Nephron progenitor cell (in vitro differentiated cells): Measurements from ENCODE around the gene SIPA1L2.

Source experiments
- DNase-seq: peaks from one replicate; pipeline ENCODE4 v3.0.0; 2021
- H3K27ac Mint-ChIP-seq: 2 replicates; pipeline ENCODE4 v1.8.0; 2021; ENCODE audit warnings: mild to moderate bottlenecking, moderate library complexity, mixed read lengths
- H3K27me3 Mint-ChIP-seq: 2 replicates; pipeline ENCODE4 v1.8.0; 2021; ENCODE audit warnings: mild to moderate bottlenecking, low read depth, mixed read lengths; ENCODE audit not compliant: poor library complexity
- H3K36me3 Mint-ChIP-seq: 2 replicates; pipeline ENCODE4 v1.8.0; 2021; ENCODE audit warnings: low read depth, mixed read lengths
- H3K4me1 Mint-ChIP-seq: 2 replicates; pipeline ENCODE4 v1.8.0; 2021; ENCODE audit warnings: mixed read lengths
- H3K4me3 Mint-ChIP-seq: 2 replicates; pipeline ENCODE4 v1.8.0; 2021; ENCODE audit warnings: mild to moderate bottlenecking, moderate library complexity, mixed read lengths
- H3K9me3 Mint-ChIP-seq: 2 replicates; pipeline ENCODE4 v1.8.0; 2021; ENCODE audit warnings: mild to moderate bottlenecking, moderate library complexity, mixed read lengths
- TF ChIP-seq, protein P1 (sequence below): fragments of 200-600 bp; sonication (generic); IDR thresholded peaks from 2 replicates; pipeline ENCODE4 v1.5.0; 2021; ENCODE audit warnings: antibody characterized with exemption

Gene SIPA1L2, protein sequence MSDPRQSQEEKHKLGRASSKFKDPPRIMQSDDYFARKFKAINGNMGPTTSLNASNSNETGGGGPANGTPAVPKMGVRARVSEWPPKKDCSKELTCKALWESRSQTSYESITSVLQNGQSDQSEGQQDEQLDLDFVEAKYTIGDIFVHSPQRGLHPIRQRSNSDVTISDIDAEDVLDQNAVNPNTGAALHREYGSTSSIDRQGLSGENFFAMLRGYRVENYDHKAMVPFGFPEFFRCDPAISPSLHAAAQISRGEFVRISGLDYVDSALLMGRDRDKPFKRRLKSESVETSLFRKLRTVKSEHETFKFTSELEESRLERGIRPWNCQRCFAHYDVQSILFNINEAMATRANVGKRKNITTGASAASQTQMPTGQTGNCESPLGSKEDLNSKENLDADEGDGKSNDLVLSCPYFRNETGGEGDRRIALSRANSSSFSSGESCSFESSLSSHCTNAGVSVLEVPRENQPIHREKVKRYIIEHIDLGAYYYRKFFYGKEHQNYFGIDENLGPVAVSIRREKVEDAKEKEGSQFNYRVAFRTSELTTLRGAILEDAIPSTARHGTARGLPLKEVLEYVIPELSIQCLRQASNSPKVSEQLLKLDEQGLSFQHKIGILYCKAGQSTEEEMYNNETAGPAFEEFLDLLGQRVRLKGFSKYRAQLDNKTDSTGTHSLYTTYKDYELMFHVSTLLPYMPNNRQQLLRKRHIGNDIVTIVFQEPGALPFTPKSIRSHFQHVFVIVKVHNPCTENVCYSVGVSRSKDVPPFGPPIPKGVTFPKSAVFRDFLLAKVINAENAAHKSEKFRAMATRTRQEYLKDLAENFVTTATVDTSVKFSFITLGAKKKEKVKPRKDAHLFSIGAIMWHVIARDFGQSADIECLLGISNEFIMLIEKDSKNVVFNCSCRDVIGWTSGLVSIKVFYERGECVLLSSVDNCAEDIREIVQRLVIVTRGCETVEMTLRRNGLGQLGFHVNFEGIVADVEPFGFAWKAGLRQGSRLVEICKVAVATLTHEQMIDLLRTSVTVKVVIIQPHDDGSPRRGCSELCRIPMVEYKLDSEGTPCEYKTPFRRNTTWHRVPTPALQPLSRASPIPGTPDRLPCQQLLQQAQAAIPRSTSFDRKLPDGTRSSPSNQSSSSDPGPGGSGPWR (N-terminal part only)

DNA sequence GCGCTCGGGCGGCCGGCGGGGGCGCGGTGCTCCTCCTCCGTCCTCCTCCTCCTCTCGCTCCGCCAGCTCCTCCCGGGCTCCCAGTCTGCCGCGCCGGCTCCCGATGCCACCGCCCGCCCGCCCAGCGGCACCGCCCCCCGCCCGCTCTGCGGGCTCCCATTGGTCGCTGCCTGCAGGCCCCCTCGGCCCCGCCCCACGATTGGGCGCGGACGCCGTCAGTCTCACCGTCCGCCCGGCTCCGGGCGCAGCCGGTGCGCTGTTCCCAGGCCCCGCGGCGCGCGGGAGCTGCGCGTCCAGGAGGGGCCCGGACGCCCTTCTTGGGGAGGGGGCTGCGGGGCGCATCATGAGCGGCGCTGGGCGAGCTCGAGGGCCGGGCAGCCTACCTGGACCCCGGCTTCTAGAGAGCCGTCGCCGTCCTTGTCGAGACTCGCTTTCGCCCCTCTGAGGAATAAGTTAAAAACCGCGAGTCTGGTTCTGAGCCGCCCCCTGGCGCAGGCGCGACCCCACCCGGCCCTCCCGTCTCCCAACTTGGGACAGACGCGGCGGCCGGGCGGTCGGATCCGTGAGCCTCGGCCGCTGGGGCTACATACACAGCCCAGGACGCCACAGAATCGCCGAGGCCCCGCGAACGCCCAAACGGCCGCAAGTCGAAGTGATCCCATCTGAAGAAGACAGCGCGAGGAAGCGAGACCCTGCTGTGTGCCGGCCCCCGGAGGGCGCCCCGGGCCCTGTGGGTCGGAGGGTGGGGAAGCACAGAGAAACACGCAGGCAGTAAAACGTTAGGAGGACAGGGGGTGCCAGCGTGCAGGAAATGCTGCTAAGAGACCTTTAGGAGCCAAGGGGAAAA is at the start of gene SIPA1L2:
Gene SIPA1L2 (minus strand): TSS at position 87 of the 847 bp plus-strand sequence. CDS start 114,794 bp downstream, outside the sequence.
- DNase-seq, result peak; percentile 97
- Mint-ChIP-seq H3K27me3 (peaks cover 24% of the 10 kb centered on the region), H3K4me1 (peaks cover 49% of the 10 kb centered on the region), H3K27ac (peak within 1 kb of the TSS; percentile 75), H3K4me3 (peak within 1 kb of the TSS; percentile 97), H3K36me3 (no peaks in the 10 kb centered on the region), H3K9me3 (no peaks in the 10 kb centered on the region)
- TF ChIP-seq, protein P1, sequence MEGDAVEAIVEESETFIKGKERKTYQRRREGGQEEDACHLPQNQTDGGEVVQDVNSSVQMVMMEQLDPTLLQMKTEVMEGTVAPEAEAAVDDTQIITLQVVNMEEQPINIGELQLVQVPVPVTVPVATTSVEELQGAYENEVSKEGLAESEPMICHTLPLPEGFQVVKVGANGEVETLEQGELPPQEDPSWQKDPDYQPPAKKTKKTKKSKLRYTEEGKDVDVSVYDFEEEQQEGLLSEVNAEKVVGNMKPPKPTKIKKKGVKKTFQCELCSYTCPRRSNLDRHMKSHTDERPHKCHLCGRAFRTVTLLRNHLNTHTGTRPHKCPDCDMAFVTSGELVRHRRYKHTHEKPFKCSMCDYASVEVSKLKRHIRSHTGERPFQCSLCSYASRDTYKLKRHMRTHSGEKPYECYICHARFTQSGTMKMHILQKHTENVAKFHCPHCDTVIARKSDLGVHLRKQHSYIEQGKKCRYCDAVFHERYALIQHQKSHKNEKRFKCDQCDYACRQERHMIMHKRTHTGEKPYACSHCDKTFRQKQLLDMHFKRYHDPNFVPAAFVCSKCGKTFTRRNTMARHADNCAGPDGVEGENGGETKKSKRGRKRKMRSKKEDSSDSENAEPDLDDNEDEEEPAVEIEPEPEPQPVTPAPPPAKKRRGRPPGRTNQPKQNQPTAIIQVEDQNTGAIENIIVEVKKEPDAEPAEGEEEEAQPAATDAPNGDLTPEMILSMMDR, result peak; percentile 43

DNA sequence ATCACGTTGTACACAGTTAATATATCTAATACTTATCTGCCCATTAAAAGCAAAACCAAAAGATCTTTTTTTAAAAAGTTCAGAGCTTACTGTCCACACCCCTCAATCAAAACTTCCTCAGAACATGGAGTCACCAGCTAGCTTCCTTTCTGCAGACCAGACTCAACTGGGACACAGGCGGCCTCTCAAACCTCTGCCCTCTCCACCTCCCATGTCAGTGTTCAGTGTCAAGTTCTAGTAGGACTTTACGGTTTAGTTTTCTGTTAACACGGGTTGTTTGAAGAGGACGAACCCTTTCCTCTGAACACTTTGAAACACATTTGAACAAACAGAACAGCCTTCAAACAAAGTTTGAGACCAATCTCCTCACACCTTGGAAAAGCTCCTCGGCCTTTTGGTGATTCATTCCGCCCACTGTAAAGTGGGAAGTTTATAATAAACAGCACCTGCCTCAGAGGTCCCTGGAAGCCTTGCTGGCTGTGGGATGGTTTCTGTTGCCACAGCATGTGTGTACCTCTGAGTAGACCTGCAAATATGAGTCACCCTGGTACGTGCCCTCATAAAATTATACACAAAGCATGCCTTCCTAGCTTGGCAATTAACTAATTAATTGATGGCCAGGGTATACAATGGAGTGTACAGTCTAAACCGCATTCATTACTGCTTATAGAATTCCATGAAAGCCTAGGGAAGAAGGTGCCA is 48.4 kb upstream of the SIPA1L2 start:
- no peaks in the 10 kb centered on the region for H3K36me3 Mint-ChIP-seq
- no peak overlapping the region for H3K4me3 Mint-ChIP-seq
- TF ChIP-seq, protein P1, result no peak
- no peak for DNase-seq
- no peaks in the 10 kb centered on the region for H3K27me3 Mint-ChIP-seq
- no peaks in the 10 kb centered on the region for H3K4me1 Mint-ChIP-seq
- peaks cover 4% of the 10 kb centered on the region for H3K9me3 Mint-ChIP-seq
- no peak overlapping the region for H3K27ac Mint-ChIP-seq

DNA sequence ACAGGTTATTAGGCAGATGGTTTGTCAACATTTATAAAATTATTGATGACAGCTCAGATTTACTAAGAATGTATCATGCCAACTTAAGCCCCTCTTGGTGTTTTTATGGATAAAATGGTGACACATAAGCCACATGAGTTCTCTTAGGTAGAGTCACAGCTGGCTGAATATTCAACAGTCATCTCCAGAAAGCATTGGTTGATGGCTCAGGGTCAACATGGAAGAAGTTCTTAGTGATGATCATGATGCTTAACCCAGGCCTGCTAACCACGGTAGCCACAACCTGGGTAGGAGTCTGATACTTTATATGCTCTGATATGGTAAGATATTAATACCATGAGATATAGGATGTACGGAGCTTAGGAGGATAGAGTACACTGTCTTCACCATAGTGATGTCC is 46.4 kb upstream of the SIPA1L2 start:
- no peak overlapping the region for H3K27ac Mint-ChIP-seq
- no peaks in the 10 kb centered on the region for H3K27me3 Mint-ChIP-seq
- H3K9me3 Mint-ChIP-seq, result peaks cover 4% of the 10 kb centered on the region
- H3K36me3 Mint-ChIP-seq, result no peaks in the 10 kb centered on the region
- H3K4me3 Mint-ChIP-seq, result no peak overlapping the region
- DNase-seq, result no peak
- H3K4me1 Mint-ChIP-seq, result no peaks in the 10 kb centered on the region
- TF ChIP-seq, protein P1, result no peak

DNA sequence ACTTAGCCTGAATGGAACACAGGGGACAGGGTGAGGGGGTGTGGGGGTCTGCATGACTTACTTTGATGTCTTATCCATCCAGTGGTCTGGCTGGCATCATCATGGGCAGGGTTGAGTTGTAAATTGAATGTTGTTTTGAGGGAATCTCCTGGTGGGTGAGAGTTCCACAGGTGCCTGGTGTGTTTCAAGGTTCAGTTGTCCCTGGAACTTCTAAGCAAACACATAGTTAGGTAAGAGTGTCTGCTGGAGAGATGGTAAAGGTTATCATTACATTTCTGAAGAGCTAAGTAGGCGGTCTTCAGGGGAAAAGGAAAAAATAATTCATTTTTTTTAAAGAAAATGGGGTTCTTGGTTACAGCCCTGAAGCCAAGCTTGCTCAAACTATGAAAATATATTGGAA is 46.0 kb upstream of the SIPA1L2 start:
- H3K27me3 Mint-ChIP-seq, result no peaks in the 10 kb centered on the region
- H3K27ac Mint-ChIP-seq, result no peak overlapping the region
- no peaks in the 10 kb centered on the region for H3K4me1 Mint-ChIP-seq
- H3K36me3 Mint-ChIP-seq, result no peaks in the 10 kb centered on the region
- TF ChIP-seq, protein P1, result no peak
- H3K9me3 Mint-ChIP-seq, result peaks cover 4% of the 10 kb centered on the region
- no peak overlapping the region for H3K4me3 Mint-ChIP-seq
- no peak for DNase-seq

DNA sequence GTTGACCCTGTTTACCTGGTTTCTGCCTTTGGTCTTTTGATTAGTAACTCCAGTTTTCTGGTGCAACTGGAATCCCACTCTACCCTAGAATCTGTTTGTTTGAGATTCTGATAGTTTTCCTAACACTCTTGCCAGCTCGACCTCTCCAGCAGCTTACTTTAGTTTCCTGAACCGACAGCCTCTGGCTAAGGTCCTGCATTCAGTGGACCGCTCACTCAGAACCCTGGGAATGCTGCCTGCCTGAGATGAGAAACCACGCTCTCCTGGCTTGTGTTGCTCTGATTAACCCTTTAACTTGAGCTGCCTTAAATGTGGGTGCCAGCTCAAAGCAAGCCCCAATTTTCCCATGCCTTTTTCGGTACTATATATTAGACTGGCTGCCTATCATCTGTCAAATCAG is 45.3 kb upstream of the SIPA1L2 start:
- Mint-ChIP-seq H3K9me3 (no peaks in the 10 kb centered on the region), H3K36me3 (no peaks in the 10 kb centered on the region), H3K27ac (no peak overlapping the region), H3K4me3 (no peak overlapping the region), H3K4me1 (peaks cover 6% of the 10 kb centered on the region), H3K27me3 (peaks cover under 1% of the 10 kb centered on the region)
- TF ChIP-seq, protein P1, result no peak
- DNase-seq, result no peak
